K562 (cell line): ENCODE data around the gene PRRT1. TPM values are rescaled to one million over a fixed set of nuclear protein-coding genes. Genes with fewer than 3 reads are reported as not detected.

Experiments
- ARID1B ChIP-seq: fragments of 450-650 bp; IDR thresholded peaks from 2 replicates; pipeline ENCODE4 v1.6.1; 2016; ENCODE audit warnings: antibody characterized with exemption, mild to moderate bottlenecking, inconsistent platforms
- ATF4 ChIP-seq: fragments of 450-650 bp; formaldehyde crosslinking; IDR thresholded peaks from 2 replicates; pipeline ENCODE4 v1.4.0; 2022; ENCODE audit warnings: mild to moderate bottlenecking, moderate library complexity
- CREBBP ChIP-seq: IDR thresholded peaks from one replicate; pipeline ENCODE4 v1.6.1; 2012; ENCODE audit warnings: low read depth, mild to moderate bottlenecking, control low read depth, inconsistent platforms, low read length
- DACH1 ChIP-seq: fragments of 450-650 bp; IDR thresholded peaks from 2 replicates; pipeline ENCODE4 v1.6.1; 2018; ENCODE audit not compliant: partially characterized antibody
- IRF1 ChIP-seq: sonication (generic); formaldehyde crosslinking; IDR thresholded peaks from 2 replicates; pipeline ENCODE4 v1.8.0; 2022; ENCODE audit warnings: missing genetic modification reagents, mild to moderate bottlenecking, borderline replicate concordance
- KAT7 ChIP-seq: sonication (generic); formaldehyde crosslinking; IDR thresholded peaks from 2 replicates; pipeline ENCODE4 v1.8.0; 2022; ENCODE audit warnings: missing genetic modification reagents, mild to moderate bottlenecking, borderline replicate concordance
- RBM25 ChIP-seq: fragments of 200-400 bp; formaldehyde crosslinking; IDR thresholded peaks from 2 replicates; pipeline ENCODE4 v1.6.1; 2018; ENCODE audit warnings: low read length, low read depth, moderate library complexity; ENCODE audit not compliant: severe bottlenecking
- SMAD1 ChIP-seq: fragments of 150-350 bp; IDR thresholded peaks from 2 replicates; pipeline ENCODE4 v1.6.1; 2014; ENCODE audit warnings: low read length, low read depth; ENCODE audit not compliant: partially characterized antibody
- STAT5B ChIP-seq: fragments of 250-450 bp; sonication (Bioruptor Pico); IDR thresholded peaks from 2 replicates; pipeline ENCODE4 v1.8.0; 2021; ENCODE audit warnings: mild to moderate bottlenecking, inconsistent platforms
- XRCC3 ChIP-seq: fragments of 450-650 bp; IDR thresholded peaks from 2 replicates; pipeline ENCODE4 v1.6.1; 2017; ENCODE audit warnings: mild to moderate bottlenecking, moderate library complexity
- XRCC5 ChIP-seq: fragments of 200-400 bp; formaldehyde crosslinking; IDR thresholded peaks from 2 replicates; pipeline ENCODE4 v1.6.1; 2017; ENCODE audit warnings: low read depth, mild to moderate bottlenecking, low read length
- ZBTB34 ChIP-seq: fragments of 250-450 bp; sonication (Bioruptor Pico); IDR thresholded peaks from 2 replicates; pipeline ENCODE4 v1.8.0; 2021; ENCODE audit warnings: mild to moderate bottlenecking, moderate library complexity
- ZNF324 ChIP-seq: fragments of 250-450 bp; sonication (Bioruptor Pico); IDR thresholded peaks from 2 replicates; pipeline ENCODE4 v1.4.0; 2020; ENCODE audit warnings: mild to moderate bottlenecking
- ZNF347 ChIP-seq: fragments of 450-650 bp; formaldehyde crosslinking; IDR thresholded peaks from 2 replicates; pipeline ENCODE4 v1.4.0; 2020; ENCODE audit warnings: low read depth, mild to moderate bottlenecking, moderate library complexity
- ZNF398 ChIP-seq: fragments of 250-450 bp; sonication (Bioruptor Pico); IDR thresholded peaks from 2 replicates; pipeline ENCODE4 v1.8.0; 2021; ENCODE audit warnings: moderate library complexity, mild to moderate bottlenecking, inconsistent platforms
- ZNF408 ChIP-seq: fragments of 250-450 bp; sonication (Bioruptor Pico); IDR thresholded peaks from 2 replicates; pipeline ENCODE4 v1.4.0; 2020; ENCODE audit warnings: low read depth, mild to moderate bottlenecking, moderate library complexity
- polyA plus RNA-seq, 8 experiments: library from polyadenylated mRNA; depleted of rRNA in 4 of 8; stranded (reverse) in 5 of 8; unstranded in 3 of 8; fragments of >200 nt; fragmentation: Nextera tagmentation in 2 of 8; fragmentation: Illumina TruSeq in 1 of 8; extraction: Ambion mirVana in 2 of 8; extraction: Trizol in 1 of 8; gene quantifications; 2 replicates each; pipeline versions ENCODE4 v1.2.1 to v1.2.3, GENCODE V29; 2011 to 2014; ENCODE audit warnings: inconsistent platforms in 1 of 8, missing spikeins in 1 of 8
- total RNA-seq, 7 experiments: library from RNA; depleted of rRNA in 6 of 7; stranded (reverse); fragments of >200 nt in 6 of 7; fragmentation: Illumina TruSeq in 2 of 7; extraction: Trizol in 2 of 7; gene quantifications; 2 replicates each; pipeline versions ENCODE4 v1.2.1 to v1.2.3, GENCODE V29; 2011 to 2021; ENCODE audit warnings: low replicate concordance in 1 of 7

PRRT1 gene
- total and polyA plus RNA-seq, 9 of the 15 experiments (the other 6 are each of a cell fraction or from before 2014, with no cell fraction given): 0.14 to 3.5 (median 0.41) TPM

GRCh38 chr6:32131439-32131948 is 20.2 kb downstream of the PRRT1 start (continued):
- peak; percentile 46; the same call in 1 of the 2 replicates for TF ChIP-seq ATF4 (CRISPR knock-in tag)
- TF ChIP-seq ZNF324 (CRISPR knock-in tag): no peak
- TF ChIP-seq SMAD1: peak; percentile 94
- TF ChIP-seq XRCC3: no peak
- no peak for TF ChIP-seq XRCC5
- no peak for TF ChIP-seq CREBBP
- TF ChIP-seq ZNF408 (CRISPR knock-in tag): no peak
- TF ChIP-seq DACH1: no peak
- TF ChIP-seq ZNF398 (CRISPR knock-in tag): no peak
- no peak for TF ChIP-seq IRF1 (CRISPR knock-in tag)
- no peak for TF ChIP-seq RBM25
- no peak for TF ChIP-seq STAT5B
- peak; percentile 100 for TF ChIP-seq ARID1B
- no peak for TF ChIP-seq KAT7
- TF ChIP-seq ZBTB34 (CRISPR knock-in tag): no peak
- no peak for TF ChIP-seq ZNF347 (CRISPR knock-in tag)
